Stomach (tissue), 4 donors: Measurements from ENCODE around the gene CLECL1.

Experiments
- EP300 ChIP-seq: sonication (generic); formaldehyde crosslinking; IDR thresholded peaks from one replicate; pipeline ENCODE4 v1.6.1; 2017; ENCODE audit warnings: antibody characterized with exemption
- POLR2AphosphoS5 ChIP-seq, 3 donors: sonication (generic); formaldehyde crosslinking; IDR thresholded peaks; one replicate each; pipeline ENCODE4 v1.6.1; 2016; ENCODE audit warnings: antibody characterized with exemption in 3 of 3
- TF ChIP-seq, protein P1 (sequence below), 7 experiments: fragments of 450-650 bp in 4 of 7; fragments of 200-600 bp in 3 of 7; sonication (generic) in 3 of 7; IDR thresholded peaks; one replicate each; pipeline ENCODE4 v1.5.1; 2016 to 2019; ENCODE audit warnings: antibody characterized with exemption in 7 of 7, control low read depth in 2 of 7, mild to moderate bottlenecking in 1 of 7

DNA sequence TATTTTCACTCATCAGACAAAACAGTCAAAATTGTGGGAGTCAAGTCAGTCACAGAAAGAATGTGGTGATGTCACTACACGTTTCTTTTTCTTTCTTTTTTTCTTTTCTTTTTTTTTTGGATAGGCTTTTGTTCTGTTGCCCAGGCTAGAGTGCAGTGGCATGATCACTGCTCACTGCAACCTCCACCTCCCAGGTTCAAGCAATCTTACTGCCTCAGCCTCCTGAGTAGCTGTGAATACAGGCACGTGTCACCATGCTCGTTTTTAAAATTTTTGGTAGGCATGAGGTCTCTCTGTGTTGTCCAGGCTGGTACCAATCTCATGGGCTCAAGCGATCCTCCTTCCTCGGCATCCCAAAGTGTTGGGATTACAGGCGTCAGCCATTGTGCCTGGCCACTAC lies 2.3 kb downstream of the CLECL1 start:
- no peak for TF ChIP-seq POLR2AphosphoS5 (IDR thresholded peaks at IDR 0.05)
- TF ChIP-seq, protein P1, sequence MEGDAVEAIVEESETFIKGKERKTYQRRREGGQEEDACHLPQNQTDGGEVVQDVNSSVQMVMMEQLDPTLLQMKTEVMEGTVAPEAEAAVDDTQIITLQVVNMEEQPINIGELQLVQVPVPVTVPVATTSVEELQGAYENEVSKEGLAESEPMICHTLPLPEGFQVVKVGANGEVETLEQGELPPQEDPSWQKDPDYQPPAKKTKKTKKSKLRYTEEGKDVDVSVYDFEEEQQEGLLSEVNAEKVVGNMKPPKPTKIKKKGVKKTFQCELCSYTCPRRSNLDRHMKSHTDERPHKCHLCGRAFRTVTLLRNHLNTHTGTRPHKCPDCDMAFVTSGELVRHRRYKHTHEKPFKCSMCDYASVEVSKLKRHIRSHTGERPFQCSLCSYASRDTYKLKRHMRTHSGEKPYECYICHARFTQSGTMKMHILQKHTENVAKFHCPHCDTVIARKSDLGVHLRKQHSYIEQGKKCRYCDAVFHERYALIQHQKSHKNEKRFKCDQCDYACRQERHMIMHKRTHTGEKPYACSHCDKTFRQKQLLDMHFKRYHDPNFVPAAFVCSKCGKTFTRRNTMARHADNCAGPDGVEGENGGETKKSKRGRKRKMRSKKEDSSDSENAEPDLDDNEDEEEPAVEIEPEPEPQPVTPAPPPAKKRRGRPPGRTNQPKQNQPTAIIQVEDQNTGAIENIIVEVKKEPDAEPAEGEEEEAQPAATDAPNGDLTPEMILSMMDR (IDR thresholded peaks at IDR 0.05): no peak
- TF ChIP-seq EP300: no peak
